ENCODE results near the gene PLEKHH1.

Gene PLEKHH1

DNA sequence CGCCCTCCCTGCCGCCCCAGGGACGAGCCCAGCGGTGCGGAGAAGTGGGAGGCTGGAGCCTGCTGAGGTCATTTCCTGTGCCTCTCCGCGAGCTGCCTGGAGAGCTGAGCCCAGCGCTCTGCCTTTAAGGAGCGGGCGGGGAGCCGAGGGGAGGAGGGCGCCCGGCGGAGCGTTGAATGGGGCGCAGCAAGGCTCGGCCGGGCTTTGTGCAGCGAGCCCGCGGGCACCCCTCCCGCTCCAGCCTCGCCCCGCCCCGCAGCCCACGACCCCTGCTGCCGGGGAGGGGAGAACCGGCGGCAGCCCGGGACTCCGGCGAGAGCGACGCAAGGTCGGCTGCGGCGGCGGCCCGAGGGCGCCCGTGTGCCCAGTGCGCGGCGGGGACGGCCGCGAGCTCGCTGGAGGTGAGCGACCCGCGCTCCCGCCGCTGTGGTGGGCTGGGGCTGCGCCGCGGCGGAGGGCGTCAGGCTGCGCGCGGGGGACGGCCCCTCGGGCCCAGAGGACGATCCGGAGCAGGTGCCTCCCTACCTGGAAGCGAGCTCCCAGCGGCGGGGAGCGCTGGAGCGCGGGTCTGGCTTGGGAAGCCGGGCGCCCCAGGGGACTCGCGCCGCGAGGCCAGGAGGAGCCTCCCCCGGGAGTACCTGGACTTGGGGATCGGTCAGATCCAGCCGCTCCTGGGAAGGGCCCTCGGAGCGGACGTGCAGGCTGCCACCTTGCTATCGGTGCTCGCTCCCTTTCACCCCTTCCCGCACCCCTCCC lies at the start of gene PLEKHH1:
Gene PLEKHH1, plus strand, starts transcription at position 293 of the 756 bp plus-strand sequence. CDS start 8,578 bp downstream, outside the sequence.
- DNase-seq = peak; percentile 63

- no peak for DNase-seq
Measured at GRCh38 chr14:67483579-67484285, 49.4 kb upstream of the PLEKHH1 start.

GRCh38 chr14:67485501-67486095 lies 47.5 kb upstream of the PLEKHH1 start:
- no peak for DNase-seq

GRCh38 chr14:67486890-67487289 lies 46.2 kb upstream of the PLEKHH1 start:
- DNase-seq = no peak

GRCh38 chr14:67487332-67487731 lies 45.8 kb upstream of the PLEKHH1 start:
- DNase-seq = no peak

DNA sequence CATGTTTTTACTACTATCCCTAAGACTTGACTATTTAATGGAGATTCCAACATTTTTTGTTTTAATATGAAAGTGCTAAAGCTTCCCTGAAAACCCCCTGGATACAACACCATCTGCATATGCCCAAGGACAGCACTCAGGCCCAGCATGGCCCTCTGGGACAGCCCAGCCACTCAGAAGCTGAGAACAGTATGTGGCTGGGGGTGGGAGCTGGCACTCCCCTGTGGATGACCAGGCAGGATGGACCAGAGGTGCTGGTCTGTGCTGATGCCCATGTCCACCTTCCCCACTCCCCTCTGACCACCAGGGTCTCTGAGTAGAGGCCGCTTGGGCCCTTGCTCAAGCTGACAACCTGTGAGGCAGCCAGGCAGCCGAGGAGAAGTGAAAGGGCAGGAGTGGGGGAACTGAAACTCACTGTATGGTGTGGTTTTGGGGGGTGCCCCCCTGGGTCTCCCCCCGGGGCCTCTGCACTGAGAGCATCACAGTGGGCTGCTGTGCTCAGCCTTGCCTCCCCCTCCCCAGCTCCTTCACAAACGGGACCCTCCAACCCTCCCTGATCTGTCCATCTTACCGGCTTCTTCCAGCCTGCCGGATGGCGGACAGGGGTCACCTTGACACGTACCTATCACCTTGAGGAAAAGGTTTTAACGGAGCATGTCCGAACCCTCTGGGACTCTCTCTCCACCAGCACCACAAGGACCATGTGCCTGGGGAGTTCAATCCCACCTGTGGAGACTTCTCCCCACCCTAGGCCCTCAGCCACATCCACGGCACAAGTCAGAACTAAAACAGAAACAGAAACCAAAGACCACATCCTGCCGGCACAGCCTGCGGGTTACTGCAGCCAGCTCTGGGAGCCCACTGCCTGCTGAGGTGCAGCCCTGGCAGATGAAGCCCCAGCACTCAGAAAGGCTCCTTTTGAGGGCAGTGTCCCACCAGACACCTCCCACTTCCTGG lies 44.9 kb upstream of the PLEKHH1 start, which contains the start of gene TMEM229B:
Gene TMEM229B, minus strand, starts transcription at position 785 of the 957 bp plus-strand sequence. CDS start 14,798 bp downstream, outside the sequence.
- no peak for DNase-seq

- no peak for DNase-seq
Measured at GRCh38 chr14:67490196-67490595, 42.9 kb upstream of the PLEKHH1 start.

DNA sequence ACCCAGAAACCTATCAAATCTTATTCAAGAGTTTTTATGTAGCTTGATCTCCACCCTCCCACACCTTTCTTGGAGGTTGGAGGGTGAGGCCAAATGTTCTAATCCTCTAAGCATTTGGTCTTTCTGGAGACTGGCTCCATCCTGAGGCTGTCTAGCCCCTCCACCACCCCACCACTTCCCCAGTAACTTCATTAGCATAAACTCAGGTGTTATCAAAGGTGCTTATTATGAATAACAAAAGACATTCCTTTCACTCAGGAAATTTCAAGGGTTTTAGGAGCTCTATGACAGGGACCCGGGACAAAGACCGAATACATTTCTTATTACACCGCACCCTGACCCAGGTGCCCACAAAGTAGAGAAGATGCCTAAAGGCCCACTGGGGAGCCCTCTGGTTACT lies 41.8 kb upstream of the PLEKHH1 start:
- DNase-seq = no peak

- DNase-seq = peak; percentile 37
Measured at GRCh38 chr14:67491741-67492507, 41.2 kb upstream of the PLEKHH1 start.

- no peak for DNase-seq
Measured at GRCh38 chr14:67492538-67492937, 40.6 kb upstream of the PLEKHH1 start.

DNA sequence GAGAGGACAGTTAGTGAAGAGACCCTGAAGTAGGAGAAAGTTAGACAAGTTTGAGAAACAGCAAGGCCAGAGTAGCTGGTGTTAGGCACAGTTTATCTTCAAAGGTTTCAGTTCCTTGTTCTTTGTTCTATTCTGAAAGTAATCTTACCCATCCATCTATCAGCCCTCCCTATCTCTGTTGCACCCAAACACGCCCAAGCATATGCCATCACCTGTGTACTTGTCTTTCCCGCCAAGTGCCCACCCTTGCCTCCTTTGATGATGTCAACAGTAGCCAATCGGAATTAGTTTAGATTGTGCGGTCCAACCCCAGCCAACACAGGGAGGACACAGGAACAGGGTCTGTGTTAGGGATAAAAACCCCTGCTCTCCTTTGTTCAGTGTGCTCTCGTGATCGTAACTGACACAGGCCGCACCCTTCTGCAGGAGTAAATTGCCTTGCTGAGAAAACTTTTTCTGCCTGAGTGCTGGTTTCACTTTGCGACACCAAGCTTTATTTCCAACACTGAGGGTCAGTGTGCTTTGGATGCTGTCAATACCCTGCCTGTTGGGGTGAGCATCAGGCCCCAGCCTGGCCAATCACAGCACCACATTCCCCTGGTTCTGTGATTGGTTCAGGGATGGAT lies 39.9 kb upstream of the PLEKHH1 start:
- no peak for DNase-seq

DNA sequence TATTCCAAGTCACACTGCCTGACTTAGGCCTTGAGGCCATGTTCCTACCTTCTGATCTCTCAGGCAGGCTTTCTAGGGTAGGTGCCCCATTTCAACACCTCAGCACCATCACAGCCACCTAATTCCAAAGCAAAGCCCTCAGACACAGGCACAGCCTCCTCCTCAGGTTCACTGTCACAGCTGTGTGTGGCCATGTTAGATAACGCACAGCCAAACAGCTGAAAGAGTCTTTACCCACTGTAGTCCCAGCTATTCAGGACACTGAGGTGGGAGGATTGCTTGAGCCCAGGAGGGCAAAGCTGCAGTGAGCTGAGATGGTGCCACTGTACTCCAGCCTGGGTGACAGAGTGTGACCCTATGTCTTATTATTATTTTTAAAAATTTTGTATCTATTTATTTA lies 37.3 kb upstream of the PLEKHH1 start:
- DNase-seq = no peak

DNA sequence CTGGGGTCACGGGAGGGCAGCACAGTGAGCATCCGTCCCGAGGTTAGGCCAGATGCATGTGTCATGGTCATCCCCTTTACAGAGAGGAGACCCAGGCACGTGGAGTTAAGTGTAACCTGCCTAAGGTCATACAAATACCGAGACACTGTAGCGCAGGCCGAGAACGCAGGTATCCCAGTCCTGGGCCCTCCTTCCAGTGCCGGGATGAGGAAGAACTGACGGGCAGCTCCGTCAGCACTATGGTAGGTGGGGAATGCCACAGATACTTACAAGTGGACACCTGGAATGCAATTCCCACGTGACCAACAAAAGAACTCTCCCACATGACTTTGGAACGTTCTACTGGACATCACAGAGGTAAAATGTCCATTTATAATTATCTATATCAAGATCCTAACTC lies 35.9 kb upstream of the PLEKHH1 start:
- no peak for DNase-seq

DNA sequence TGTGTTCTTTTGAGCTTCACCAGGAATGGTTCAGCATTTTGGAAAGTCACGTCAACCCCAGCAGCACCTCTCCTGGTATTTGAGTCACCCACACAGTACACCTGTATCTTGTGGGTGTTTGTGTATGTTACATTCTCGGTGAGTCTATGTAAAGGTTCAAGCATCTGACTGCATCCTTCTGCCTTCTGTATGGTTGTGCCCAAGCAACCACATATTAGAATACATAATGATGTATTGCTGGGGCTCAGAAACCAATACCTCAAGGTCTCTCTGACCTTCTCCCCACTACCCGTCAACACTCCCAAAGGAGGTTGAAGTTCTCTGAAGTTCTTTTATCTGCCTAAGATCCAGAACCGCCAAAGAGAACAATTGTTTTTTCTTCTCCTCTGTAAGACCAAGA lies 35.4 kb upstream of the PLEKHH1 start:
- no peak for DNase-seq

- DNase-seq = no peak
Measured at GRCh38 chr14:67500981-67501380, 32.1 kb upstream of the PLEKHH1 start.

- no peak for DNase-seq
Measured at GRCh38 chr14:67501670-67502069, 31.4 kb upstream of the PLEKHH1 start.

GRCh38 chr14:67502867-67503266 lies 30.2 kb upstream of the PLEKHH1 start:
- no peak for DNase-seq

DNA sequence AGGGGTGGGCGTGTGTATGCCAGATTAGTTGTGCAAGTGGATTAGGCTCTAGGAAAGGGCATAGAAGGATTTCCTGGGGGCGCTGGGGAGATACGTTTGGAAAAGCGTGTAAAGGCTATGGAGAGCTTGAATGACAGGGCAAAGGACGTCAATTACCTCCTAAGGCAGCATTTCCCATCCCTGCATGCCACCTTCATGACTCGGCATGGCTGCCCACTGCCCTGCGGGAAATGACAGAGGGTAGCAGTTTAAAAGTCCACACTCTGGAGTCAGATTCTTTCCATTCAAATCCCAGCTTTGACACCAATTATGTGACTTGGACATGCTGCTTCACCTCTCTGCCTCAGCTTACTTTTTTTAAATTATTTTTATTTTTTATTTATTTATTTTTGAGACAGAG lies 29.8 kb upstream of the PLEKHH1 start:
- no peak for DNase-seq

- DNase-seq = no peak
Measured at GRCh38 chr14:67505254-67505653, 27.8 kb upstream of the PLEKHH1 start.

GRCh38 chr14:67508956-67509355 lies 24.1 kb upstream of the PLEKHH1 start:
- no peak for DNase-seq

DNA sequence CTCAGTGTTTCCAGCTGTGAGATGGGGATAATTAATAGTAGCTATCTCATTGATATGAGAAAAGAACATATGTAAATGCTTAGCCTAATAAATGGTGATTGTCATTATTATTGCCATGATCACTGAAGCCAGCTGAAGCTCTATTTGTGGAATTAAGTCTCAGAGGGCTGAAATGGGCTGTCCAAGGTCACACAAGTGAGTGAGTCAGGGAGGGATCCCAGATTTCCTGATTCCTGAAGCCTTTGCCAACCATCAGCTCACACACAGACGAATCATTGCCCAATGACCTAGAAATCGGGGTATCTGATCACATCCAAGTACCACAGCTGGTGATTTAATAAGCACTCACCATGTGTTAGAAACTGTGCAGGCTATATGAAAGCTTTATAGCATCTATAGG lies 23.0 kb upstream of the PLEKHH1 start:
- DNase-seq = no peak

Data from DMS79 treated with DMSO at 0.1 percent for 48 hours (cell line).